HG03520 (cell line): Measurements from ENCODE around the gene IGSF5.
"Not testable (repeated sequence)": the region's sequence is repeated elsewhere in the genome, so short reads cannot be mapped to it uniquely, and the experiment has no call there.

ENCODE experiments used
- ATAC-seq: cut with Tn5 transposase; IDR thresholded peaks from one replicate; pipeline ENCODE4 v1.9.1; 2021; ENCODE audit warnings: mild to moderate bottlenecking, moderate library complexity; ENCODE audit not compliant: unreplicated experiment

The IGSF5 gene

DNA sequence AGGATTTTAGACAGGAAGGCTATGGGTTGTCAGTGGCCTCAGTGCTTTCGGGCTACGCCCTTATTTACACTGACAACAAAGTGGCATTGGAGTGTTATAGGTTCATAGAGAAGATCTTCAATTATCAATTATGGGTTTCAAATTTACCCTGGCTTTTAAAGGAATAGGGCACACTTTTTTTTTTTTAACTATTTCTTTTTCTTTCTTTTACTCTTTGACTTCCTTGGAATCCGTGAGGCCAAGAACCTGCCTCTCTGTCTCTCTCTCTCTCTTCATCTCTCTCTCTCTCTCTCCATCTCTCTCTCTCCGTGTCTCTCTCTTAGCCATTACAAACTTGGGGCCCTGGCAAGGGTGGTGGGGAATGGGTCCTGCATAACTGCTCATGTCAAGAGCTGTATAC lies at the start of gene IGSF5:
IGSF5 (plus strand) TSS at position 301 of the 400 bp plus-strand sequence. CDS start 327 bp downstream, outside the sequence.
- not testable (repeated sequence) for ATAC-seq

DNA sequence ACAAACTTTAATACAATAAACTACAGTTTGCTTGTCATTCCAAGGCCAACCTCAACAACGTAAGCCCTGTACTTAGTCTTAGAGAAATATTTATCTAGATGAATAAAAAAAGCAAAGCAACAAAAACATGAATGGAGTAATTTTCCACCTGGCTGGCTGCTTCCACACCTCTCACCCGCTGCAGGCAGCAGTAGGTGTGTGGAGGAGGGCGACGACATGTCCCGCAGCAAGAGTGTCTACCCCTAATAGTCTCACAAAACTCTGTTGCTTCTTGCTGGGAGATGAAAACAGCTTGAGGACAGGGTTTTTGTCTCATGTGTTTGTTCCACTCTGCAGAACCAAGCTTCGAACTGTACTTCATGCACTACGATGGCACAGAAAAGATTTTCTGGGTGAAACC lies 48.8 kb upstream of the IGSF5 start:
- no peak for ATAC-seq

DNA sequence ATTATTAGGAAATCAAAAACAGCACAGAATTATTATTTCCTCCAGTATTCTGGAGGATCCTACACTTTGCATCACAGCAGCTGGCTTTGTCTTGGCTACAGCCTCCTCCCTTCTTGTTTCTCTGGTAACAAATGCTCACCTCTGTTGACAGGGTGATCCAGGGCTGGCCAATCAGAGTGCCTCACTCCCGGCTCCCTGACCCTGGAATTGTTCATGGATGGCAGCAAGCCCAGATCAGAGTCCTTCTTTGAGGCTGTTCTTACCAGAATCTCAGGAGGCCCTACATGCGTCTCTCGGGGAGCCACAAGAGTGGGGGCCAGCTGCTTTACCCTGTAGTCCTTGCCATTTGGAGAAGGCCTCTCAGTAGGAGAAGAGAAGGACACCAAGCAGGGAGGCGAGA lies 48.4 kb upstream of the IGSF5 start:
- ATAC-seq = no peak

DNA sequence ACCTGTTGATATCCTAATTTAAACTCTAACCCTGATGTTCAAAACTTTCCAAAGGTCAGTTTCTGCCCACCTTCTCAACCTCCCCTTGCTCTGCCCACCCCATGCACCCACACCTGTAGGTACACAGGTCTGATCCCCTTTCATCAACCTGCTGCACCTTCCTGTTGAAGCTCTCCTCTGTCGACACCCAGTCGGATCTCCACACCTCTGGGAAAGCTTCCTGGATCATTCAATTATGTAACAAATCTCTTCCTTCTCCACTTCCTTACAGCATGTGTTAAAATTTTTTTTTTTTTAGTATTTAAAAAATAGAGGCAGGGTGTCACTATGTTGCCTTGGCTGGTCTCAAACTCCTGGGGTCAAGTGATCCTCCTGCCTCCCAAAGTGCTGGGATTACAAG lies 44.7 kb upstream of the IGSF5 start:
- ATAC-seq = no peak

DNA sequence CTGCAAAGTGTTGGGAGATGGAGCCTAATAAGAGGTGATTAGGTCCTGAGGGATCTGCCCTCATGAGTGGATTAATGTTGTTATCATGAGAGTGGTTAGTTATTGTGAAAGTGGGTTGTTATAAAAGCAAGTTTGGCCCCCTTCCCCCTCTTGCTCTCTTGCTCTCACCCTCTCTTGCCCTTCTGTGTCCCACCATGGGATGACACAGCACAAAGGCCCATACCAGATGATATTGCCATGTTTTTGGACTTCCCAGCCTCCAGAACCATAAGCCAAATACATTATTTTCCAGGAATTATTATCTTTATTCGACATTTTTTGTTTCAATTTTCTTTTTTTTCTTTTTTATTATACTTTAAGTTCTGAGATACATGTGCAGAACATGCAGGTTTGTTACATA lies 41.4 kb upstream of the IGSF5 start:
- ATAC-seq = no peak

DNA sequence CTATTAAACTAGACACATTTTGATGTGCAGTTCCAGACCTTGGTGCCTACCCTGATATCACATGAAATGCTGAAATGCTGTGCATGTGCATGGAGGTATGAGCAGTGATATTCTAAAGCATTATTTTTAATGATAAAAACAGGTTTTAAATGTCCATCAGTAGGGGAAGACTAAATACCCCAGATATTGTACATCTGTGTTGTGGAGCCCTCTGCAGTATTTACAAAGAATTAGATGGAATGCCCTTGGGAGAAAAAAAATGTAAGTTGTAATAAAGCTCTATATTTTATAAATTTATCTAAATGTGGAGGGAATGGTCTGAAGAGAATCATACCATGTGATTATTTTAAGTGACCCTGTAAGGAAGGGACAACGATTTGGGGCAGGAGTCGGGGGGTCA lies 39.1 kb upstream of the IGSF5 start:
- no peak for ATAC-seq

DNA sequence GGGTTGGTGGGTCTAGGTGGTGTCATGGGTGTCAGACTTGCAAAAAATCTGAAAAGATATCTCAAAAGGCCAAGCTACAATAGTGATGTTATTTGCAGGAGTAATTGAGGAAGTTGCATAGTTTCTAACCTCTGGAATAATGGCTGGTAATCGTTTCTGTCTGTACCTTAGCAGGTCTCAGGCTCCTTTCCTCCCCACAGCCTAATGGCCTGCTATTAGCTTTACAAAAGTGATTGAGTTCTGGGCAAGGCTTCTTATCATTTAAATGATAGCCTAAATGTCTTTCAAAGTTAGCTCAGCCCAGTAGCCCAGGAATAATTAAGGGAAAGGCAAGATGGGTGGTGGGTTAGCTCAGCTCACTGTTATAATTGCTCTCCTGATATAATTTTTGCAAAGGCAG lies 37.7 kb upstream of the IGSF5 start:
- ATAC-seq = no peak

DNA sequence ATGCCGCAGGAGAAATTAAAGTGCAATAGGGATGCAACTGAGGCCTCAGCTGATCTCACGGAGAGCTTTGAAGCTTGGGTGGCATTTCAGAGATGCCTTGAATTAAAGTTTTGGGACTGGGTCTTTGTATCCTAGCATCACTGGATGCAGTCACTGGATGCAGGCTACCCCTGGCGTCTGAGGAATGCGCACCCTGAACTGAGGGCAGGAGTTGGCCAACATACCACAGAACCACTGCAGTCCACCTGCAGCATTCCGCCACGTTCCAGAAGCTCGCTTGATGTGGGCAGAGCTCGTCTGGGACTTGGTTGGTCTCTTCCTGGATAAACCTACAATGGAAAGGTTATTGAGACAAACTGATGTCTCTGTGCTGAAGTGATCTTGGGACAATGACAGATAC lies 34.1 kb upstream of the IGSF5 start:
- no peak for ATAC-seq

DNA sequence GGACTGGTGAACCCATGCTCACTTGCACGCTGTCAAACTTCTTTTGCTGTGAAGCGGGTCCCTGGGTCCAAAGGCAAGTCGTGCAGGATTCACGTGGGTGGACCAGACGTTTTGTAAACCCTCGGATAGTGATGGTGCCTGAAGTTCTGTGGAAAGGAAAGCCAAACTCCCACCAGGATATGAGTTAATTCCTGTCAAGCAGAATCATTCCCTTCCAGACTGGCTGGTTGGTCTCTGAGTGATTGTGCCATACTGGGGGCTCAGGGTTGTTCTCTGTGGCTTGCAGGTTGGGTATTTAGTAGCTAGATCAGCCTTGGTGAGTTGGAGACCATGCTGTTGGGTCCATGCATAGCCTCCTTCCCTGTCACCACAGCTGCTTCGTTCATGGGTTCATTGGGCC lies 32.7 kb upstream of the IGSF5 start:
- ATAC-seq = no peak

DNA sequence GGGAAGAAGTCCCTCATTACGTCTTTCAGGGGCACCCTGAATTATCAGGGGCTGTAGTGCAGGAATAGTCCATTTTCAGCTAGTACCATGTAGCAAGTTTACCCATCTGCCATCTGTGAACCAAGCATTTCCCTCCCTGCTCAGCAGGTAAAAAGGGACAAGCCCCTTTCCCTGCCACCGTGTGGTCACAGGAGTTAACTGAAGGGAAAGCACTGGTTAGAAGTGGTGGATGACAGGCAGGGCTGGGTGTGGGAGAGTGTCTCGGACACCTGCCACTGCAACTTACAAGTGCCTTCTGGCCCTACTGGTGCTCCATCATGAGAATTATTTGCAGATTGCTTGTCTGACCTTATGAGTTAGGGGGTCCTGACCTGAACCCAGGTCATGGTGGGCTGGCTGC lies 32.0 kb upstream of the IGSF5 start:
- ATAC-seq = no peak

DNA sequence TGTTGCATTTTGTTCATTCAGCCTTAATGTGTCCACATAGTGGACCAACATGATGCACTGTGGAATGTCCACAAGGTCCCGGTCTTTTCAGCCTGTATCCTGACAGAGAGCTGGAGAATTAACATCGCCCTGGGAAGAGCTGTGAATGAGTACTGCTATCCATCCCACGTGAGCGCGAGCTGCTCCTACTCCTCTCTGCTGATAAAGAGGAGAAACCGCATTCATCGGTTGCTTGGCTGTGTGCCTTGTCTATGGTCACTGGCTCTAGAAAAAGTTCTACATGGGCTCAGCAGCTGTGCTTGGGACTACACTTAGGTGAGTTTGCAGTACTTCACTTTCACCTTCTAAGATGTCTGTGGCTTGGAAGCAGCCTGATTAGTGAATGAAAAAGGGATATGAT lies 31.1 kb upstream of the IGSF5 start:
- no peak for ATAC-seq

DNA sequence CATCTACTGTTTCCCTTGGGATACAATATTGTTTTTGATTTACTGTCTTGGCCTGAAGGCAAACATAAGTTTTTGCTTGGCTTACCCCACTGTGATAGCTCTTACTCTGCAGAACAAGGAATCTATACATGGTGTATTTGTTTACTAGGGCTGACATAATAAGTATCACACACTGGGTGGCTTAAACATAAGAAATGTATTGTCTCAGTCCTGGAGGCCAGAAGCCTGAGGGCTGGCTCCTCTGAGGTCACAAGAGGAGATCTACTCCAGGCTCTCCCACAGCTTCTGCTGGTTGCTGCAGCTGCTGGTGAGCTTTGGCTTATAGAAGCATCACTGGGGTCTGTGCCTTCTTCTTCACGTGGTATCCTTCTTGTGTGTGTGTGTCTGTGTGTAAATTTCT lies 30.7 kb upstream of the IGSF5 start:
- no peak for ATAC-seq

DNA sequence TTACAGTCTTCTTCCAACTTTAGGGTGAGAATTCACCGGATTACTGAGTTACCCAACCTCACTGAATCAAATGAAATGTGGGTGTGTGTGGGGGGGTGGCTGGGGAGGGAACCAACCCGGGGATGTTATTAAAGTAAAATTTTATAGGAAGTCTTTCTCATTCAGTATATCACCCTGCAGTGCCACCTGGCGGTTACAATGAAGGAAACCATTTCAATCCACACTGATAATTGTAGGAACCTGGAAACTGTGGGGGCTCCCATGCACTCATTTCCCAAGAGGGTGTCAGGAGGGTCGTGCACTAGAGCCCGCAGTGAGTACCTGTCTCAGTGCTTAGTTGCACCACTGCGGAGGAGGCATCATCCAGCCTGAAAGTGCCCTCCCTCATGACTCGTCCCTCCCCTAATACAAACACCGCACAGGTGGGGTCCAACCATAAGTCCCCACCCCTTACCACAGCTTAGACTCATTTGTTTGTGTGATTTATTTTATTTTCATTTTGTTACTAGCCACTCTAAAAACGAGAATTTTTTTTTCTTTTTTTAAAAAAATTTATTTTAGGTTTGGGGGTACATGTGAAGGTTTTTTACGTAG lies 29.1 kb upstream of the IGSF5 start:
- ATAC-seq = no peak

DNA sequence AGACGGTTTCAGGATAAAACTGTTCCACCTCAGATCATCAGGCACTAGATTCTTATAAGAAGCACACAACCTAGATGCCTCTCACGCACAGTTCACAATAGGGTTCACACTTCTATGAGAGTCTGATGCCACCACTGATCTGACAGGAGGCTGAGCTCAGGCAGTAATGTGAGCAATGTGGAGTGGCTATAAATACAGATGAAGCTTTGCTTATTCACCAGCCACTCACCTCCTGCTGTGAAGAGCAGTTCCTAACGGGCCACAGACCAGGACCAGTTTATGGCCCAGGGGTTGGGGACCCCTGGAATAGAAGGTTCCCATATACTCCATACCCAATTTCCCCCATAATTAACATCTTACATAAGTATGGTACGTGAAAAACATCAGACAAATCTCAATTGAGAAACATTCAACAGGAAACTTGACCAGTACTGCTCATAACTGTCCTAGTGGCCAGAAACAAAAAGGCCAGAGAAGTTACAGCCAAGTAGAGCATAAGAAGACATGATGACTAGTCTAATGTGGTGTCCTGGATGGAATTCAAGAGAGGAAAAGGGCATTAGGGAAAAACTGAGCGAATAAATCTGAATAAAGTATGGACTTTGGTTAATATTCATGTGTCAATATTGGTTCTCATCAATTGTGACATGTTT lies 24.7 kb upstream of the IGSF5 start:
- no peak for ATAC-seq

DNA sequence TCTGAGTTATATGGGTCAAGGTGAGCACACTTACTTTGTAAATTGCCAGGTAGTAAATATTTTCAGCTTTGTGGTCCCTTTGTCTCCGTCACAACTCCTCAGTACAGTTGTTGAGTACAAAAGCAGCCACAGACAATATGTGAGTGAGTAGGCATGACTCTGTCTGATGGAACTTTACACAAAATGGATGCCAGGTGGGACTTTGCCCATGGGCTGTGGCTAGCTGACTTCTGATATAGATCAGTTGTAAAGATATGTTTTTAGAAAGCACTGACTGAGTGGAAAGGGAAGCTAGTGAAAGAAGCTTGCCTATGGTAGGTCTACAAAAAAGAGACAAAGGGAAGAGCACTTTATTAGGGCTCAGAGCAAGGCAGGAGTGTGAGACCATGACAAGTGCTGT lies 23.1 kb upstream of the IGSF5 start:
- no peak for ATAC-seq

DNA sequence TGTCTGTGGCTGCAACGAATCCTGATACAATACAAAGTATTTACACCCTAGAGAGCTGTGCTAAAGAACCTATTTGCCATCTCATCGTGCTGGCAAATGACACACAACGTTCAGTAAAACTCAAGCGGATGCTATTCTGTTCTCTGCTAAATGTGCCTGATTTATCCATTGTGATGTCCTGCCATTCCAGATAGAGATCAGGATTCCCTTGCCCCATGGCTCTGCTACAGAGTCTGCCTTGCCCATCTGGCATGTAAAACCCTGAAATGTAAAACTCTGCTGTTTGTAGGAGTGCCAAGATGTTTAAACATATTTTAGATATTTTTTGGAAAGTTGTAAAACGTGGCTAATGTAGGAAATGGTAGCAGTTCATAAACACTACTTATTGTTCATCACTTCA lies 20.0 kb upstream of the IGSF5 start:
- no peak for ATAC-seq

DNA sequence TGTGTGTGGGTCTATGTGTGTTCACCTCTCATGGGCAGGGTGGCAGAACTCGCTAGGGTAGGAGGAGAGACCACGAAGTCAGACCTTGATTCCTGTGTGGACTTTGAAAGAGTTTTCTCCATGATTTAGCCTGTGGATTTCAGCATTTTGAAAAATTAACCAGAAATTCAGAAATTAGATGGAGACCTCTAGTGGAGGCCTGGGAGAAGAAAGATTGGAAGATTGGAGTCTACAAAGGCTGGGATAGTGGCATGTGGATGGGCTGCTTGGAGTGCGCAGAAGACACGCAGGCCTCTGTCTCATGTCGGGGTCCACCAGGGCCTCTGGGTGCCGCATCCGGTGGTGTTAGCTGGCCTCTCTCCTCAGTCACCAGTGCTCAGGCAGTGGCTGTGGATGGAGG lies 18.9 kb upstream of the IGSF5 start:
- ATAC-seq = no peak

DNA sequence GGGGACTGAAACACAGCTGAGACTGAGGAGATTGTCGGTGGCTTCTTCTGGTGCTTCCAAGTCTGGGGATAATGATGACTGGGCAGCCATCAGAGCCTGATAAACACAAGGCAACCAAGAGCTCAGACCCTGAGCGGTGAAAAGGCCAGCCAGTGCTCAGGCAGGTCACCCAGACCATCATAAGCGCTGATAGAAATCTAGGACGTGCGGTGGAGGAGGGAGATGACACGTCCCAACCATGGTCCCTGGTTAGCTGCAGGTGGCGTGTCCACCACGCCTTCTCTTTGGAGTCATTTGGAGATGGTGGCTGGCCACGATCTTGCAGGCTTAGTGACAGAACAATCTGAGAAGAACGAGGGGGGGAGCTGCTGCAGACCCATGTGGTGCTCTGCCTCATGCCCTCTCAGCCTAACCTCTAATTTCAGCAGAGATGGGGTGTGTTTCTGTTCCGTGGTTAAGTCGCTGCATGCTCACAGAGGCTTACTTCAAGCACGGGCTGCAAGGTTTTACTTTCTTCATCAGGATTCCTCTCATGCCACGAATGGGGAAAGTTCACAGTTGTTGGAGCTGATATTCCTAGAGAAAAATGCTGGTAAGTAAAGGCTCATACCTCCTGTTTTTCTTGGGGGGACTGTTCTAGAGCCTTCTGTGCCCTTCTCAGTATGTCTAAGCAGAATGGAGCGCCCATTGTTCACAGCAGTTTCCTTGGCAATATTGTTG lies 17.4 kb upstream of the IGSF5 start:
- no peak for ATAC-seq

DNA sequence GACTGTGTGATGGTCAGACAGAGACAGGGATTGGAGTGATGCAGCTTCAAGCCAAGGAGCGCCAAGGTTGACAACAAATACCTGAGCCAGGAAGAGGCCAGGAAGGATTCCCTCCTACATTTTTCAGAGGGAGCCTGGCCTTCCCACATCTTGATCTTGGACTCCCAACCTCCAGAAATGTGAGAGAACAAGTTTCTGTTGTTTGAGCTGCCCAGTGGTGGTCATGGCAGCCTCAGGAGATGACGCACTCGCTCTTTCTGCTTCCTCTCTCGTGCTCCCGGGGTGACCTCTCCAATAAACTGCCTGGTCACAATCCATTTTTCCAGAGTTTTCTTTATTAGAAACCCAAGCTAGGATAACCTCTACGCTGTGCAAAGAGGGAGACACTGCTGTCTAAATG lies 16.6 kb upstream of the IGSF5 start:
- no peak for ATAC-seq

DNA sequence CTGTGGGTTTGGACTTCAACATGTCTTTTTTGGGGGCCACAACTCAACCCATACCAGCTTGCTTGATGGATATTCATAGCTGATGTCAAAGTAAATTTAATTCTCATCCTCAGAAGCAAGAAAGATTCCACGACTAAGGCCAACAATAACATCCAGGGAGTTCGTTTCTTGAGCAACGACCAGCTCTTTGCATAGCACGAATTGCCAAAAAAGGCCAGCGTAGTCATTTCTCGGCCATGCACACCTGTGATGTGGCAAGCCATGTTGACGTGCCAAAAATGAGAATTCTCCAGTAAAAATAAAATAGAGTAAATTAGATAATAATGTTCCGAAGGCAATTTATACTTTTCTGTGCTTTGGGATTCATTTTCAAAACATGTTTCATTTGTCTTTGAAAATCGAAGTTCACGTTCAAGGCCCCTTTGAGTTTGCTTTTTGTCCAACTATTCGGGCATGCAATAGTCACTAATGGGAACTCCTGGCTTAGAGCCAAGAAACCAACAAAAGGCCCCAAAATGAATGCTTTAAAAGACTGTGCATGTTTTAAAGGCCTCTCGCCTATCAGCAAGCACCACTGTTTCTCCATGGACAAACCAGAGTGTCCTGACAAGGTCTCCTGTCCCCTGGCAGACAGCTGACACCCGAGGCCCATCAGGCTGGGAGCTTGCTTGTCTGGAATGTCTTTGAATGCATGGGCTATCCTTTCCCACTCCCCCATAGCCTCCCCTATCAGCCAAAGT lies 14.4 kb upstream of the IGSF5 start:
- ATAC-seq = no peak

DNA sequence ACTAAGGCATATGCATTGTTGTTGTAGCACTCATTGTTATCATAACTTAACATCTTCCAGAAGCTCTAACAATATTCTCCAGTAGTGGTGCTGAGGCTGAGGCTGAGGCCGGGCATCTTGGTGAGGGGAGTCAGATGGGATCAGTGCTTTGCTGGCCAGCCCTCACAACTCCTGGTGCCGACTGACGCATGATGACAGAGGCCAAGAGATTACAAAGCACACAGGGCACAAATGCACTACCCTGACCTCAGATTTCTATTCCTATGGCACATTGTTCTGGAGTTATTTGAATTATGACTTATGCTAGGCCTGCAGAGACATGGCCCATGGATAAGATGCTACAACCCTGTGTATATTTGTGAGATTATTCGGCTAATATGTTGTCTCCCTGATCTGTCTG lies 8.3 kb upstream of the IGSF5 start:
- no peak for ATAC-seq
